Spleen (tissue), 11 donors: ENCODE data around the gene TRIOBP. TPM values are rescaled to one million over a fixed set of nuclear protein-coding genes. Genes with fewer than 3 reads are reported as not detected.

Experiments used
- DNase-seq: peaks from one replicate; pipeline ENCODE4 v3.0.0-alpha.2; 2020
- H3K27ac ChIP-seq, 8 donors: fragments of 200-600 bp; sonication (generic) in 7 of 8; 1 replicate in 4 of 8; 2 replicates in 4 of 8; pipeline versions ENCODE4 v1.5.0 to v1.8.0; 2016 to 2021; ENCODE audit warnings: inconsistent platforms in 4 of 8, mild to moderate bottlenecking in 4 of 8, moderate library complexity in 1 of 8
- H3K27me3 ChIP-seq, 7 donors: fragments of 200-600 bp; sonication (generic) in 6 of 7; replicated peaks in 1 of 7; 1 replicate in 4 of 7; 2 replicates in 3 of 7; pipeline versions ENCODE4 v1.5.0 to v1.8.0; 2016 to 2021; ENCODE audit warnings: inconsistent platforms in 3 of 7, mild to moderate bottlenecking in 1 of 7
- H3K36me3 ChIP-seq, 6 donors: fragments of 200-600 bp; sonication (generic) in 5 of 6; 1 replicate in 4 of 6; 2 replicates in 2 of 6; pipeline versions ENCODE4 v1.5.0 to v1.8.0; 2016 to 2021; ENCODE audit warnings: inconsistent platforms in 2 of 6
- H3K4me1 ChIP-seq, 6 donors: fragments of 200-600 bp; sonication (generic) in 5 of 6; 1 replicate in 3 of 6; 2 replicates in 3 of 6; pipeline versions ENCODE4 v1.5.0 to v1.8.0; 2016 to 2021; ENCODE audit warnings: inconsistent platforms in 3 of 6
- H3K4me3 ChIP-seq, 8 donors: fragments of 200-600 bp; sonication (generic) in 7 of 8; 1 replicate in 4 of 8; 2 replicates in 4 of 8; pipeline versions ENCODE4 v1.5.0 to v1.8.0; 2016 to 2021; ENCODE audit warnings: inconsistent platforms in 4 of 8, mild to moderate bottlenecking in 4 of 8, moderate library complexity in 2 of 8
- H3K9me3 ChIP-seq, 8 donors: fragments of 200-600 bp; sonication (generic) in 7 of 8; 1 replicate in 4 of 8; 2 replicates in 4 of 8; pipeline versions ENCODE4 v1.5.0 to v1.8.0; 2016 to 2021; ENCODE audit warnings: inconsistent platforms in 4 of 8
- POLR2A ChIP-seq, 3 donors: fragments of 450-650 bp; IDR thresholded peaks; one replicate each; pipeline ENCODE4 v1.5.1; 2017; ENCODE audit warnings: antibody characterized with exemption in 3 of 3, mild to moderate bottlenecking in 1 of 3
- POLR2AphosphoS5 ChIP-seq, 3 donors: sonication (generic); formaldehyde crosslinking; IDR thresholded peaks; one replicate each; pipeline ENCODE4 v1.5.1; 2017; ENCODE audit warnings: antibody characterized with exemption in 3 of 3
- WGBS, 5 donors: extraction: QIAGEN DNeasy Blood & Tissue Kit in 3 of 5; methylation state at CpG; one replicate each; pipeline versions ENCODE4 v1.1.5 to v1.1.7; 2013 to 2018; 5-methylcytosine and 5-hydroxymethylcytosine counted together
- intact Hi-C: fragments of 100-400 bp; cut with DNase I; formaldehyde crosslinking; loops from one replicate; pipeline ENCODE4 v1.15.0; 2023; ENCODE audit warnings: low total_unique reads
- polyA plus RNA-seq, 3 donors: library from polyadenylated mRNA; stranded (reverse); fragments of 200-250 nt; gene quantifications; one replicate each; pipeline ENCODE4 v1.2.1, GENCODE V29; 2013
- total RNA-seq, 7 donors: library from RNA; depleted of rRNA in 3 of 7; stranded (reverse); fragments of >200 nt in 3 of 7; fragmentation: NEBNext Ultra II Directional in 4 of 7; extraction: Animal tissue kit (Norgen Biotek cat#: 25700) in 4 of 7; gene quantifications; one replicate each; pipeline versions ENCODE4 v1.1.0 to v1.2.1, GENCODE V29; 2016 to 2021
- TF ChIP-seq, protein P1 (sequence below), 11 experiments: fragments of 200-600 bp in 7 of 11; fragments of 450-650 bp in 4 of 11; sonication (generic) in 4 of 11; IDR thresholded peaks in 8 of 11; conservative IDR thresholded peaks in 3 of 11; 1 replicate in 7 of 11; 2 replicates in 4 of 11; pipeline versions ENCODE4 v1.4.0 to v1.8.0; 2016 to 2021; ENCODE audit warnings: antibody characterized with exemption in 11 of 11, inconsistent platforms in 4 of 11, mild to moderate bottlenecking in 1 of 11
- donor health status: healthy with polysubstance abuse.
- donor health status: DM: no; HTN: no; CAD: no; lungs with moderate emphysema.
- donor health status: DM: no; HTN: no; CAD: no.
- donor health status: Bipolar disorder and iron deficiency.
- donor health status: healthy.
- donor health status: DM: no; HTN: no; CAD: no.
- donor health status: DM: yes; HTN: yes; CAD: no.

Gene TRIOBP
- total and polyA plus RNA-seq, 10 donors, result 24.6 to 151 (median 103) TPM

DNA sequence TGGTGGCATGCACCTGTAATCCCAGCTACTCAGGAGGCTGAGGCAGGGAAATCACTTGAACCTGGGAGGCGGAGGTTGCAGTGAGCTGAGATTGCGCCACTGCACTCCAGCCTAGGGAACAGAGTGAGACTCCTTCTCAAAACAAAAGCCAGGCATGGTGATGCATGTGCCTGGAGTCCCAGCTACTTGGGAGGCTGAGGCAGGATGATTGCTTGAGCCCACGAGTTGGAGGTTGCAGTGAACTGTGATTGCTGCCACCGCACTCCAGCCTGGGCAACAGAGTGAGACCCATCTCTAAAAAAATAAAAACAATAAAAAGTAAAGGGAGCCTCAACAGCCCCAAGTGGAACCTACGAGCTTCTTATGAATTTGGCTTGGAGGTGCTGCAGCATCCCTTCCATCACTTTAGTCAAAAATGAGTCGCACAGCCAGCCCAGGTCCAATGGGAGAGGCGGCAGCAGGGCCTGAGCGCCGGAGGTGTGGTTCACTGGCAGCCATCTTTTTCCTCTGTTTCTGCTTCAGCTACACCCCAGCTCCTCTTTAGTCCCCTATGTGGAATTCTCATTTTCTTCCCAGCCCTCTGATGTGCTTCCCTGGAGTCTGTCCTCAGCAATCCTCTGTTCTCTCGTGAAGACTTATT lies 81.6 kb downstream of the TRIOBP start:
- H3K27me3 ChIP-seq, result no peaks in the 10 kb centered on the region
- WGBS, 5 donors, result 82 to 92% (median 89%) methylated on average over 10 of the region's 10 CpGs

GRCh38 chr22:37781434-37782059 lies 84.7 kb downstream of the TRIOBP start:
- intact Hi-C loops, result no loop called here
- 61 to 76% (median 69%) methylated on average over 10 to 13 of the region's 13 CpGs for WGBS, 5 donors
- Histone ChIP-seq H3K36me3 (no peaks in the 10 kb centered on the region), H3K4me3 (no peak overlapping the region), H3K27me3 (no peaks in the 10 kb centered on the region), H3K4me1 (peaks cover 0 to 40% (median 12%) of the 10 kb centered on the region in 6 donors), H3K27ac (no peak overlapping the region), H3K9me3 (no peaks in the 10 kb centered on the region)
- TF ChIP-seq, protein P1, sequence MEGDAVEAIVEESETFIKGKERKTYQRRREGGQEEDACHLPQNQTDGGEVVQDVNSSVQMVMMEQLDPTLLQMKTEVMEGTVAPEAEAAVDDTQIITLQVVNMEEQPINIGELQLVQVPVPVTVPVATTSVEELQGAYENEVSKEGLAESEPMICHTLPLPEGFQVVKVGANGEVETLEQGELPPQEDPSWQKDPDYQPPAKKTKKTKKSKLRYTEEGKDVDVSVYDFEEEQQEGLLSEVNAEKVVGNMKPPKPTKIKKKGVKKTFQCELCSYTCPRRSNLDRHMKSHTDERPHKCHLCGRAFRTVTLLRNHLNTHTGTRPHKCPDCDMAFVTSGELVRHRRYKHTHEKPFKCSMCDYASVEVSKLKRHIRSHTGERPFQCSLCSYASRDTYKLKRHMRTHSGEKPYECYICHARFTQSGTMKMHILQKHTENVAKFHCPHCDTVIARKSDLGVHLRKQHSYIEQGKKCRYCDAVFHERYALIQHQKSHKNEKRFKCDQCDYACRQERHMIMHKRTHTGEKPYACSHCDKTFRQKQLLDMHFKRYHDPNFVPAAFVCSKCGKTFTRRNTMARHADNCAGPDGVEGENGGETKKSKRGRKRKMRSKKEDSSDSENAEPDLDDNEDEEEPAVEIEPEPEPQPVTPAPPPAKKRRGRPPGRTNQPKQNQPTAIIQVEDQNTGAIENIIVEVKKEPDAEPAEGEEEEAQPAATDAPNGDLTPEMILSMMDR (IDR thresholded peaks at IDR 0.05 in 8 of 11, conservative IDR thresholded peaks at IDR 0.05 in 3 of 11), result peak in 4 of 11 experiments; percentile 13 to 28 (median 24)
- TF ChIP-seq POLR2A (IDR thresholded peaks at IDR 0.05) (no peak), POLR2AphosphoS5 (IDR thresholded peaks at IDR 0.05) (peak in 2 of 3 donors; percentile 37 to 53)
- no peak for DNase-seq

More for the DNA sequence above, 81.6 kb downstream of the TRIOBP start:
- no peaks in the 10 kb centered on the region for H3K9me3 ChIP-seq
- peaks cover 0 to 44% (median 16%) of the 10 kb centered on the region in 6 donors for H3K4me1 ChIP-seq
- peaks cover 0 to 26% (median 6%) of the 10 kb centered on the region in 6 donors for H3K36me3 ChIP-seq
- no peak overlapping the region for H3K4me3 ChIP-seq
- no peak for TF ChIP-seq POLR2A (IDR thresholded peaks at IDR 0.05)
- peak in 2 of 3 donors; percentile 26 to 28 for TF ChIP-seq POLR2AphosphoS5 (IDR thresholded peaks at IDR 0.05)
- no peak overlapping the region for H3K27ac ChIP-seq
- DNase-seq, result no peak
- intact Hi-C loops, result no loop called here

DNA sequence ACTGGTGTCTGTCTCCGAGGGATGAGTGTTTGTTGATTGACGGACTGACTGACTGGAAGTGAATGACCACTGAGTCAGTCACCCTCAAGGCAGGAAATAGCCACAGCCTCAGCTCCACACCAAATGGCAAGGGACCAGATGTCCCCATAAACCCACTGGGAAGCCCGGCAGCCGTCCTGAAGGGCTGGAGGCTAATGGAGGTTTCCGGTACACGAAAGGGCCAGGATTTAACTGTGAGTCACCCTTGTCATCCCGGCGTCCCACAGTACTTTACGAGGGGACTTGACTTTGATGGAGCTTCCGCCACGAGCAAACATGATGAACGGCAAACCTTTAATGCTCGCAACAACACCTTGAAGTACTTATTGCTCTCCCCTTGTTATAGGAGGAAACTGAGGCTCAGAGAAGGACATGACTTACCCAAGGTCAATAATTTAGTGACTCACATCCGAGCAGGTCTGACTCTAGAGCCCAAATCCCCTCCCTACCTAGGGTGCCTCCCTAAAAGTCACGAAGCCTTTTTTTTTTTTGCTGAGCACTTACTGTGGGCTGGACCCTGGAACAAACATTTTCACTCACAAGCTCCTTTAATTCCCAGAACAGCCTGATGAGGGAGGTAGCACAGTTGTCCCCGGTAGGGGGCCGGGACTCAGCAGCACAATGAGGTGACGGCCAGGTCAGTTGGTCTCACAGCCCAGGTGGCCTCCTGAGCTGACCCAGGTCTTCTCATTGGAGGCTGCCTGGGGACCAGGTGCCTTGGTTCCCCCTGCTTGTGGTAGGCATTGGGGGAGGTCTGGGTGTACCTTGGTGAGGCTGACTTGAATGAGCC lies 85.7 kb downstream of the TRIOBP start:
- no peaks in the 10 kb centered on the region for H3K36me3 ChIP-seq
- intact Hi-C loops, result no loop called here
- no peak overlapping the region for H3K27ac ChIP-seq
- no peak overlapping the region for H3K4me3 ChIP-seq
- peaks cover 0 to 33% (median 9%) of the 10 kb centered on the region in 6 donors for H3K4me1 ChIP-seq
- DNase-seq, result no peak
- no peaks in the 10 kb centered on the region for H3K9me3 ChIP-seq
- no peaks in the 10 kb centered on the region for H3K27me3 ChIP-seq
- TF ChIP-seq POLR2A (IDR thresholded peaks at IDR 0.05) (no peak), POLR2AphosphoS5 (IDR thresholded peaks at IDR 0.05) (peak in 1 of 3 donors; percentile 19)
- 71 to 77% (median 76%) methylated on average over 16 to 18 of the region's 18 CpGs for WGBS, 5 donors

DNA sequence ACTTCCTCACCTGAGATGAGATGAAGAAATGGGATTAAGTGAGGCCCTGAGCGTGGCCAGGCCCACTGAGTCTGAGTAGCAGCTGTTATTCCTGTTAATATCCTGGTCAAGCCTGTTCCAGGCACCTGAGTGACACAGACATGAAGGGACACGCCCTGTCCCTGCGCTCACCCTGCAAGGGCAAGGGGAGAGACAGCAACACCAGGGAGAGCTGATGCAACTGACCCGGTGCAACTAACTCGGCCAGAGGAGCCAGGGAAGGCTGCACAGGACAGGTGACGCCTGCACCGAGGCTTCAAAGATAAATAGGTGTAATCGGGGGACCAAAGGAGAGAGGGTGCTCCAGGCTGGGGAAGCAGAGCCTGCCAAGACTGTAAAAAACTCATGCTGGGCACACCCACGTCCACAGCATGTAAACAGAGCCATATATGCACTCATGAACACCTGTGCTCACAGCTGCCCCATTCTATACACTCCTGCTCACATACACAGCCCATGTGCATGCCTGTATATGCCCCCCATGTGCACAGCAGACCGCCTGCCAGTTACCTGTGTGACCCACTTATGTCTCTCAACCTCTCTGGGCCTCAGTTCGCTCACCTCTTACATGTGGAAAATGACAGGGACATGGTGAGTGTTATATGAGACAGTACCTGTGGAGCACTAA lies 88.1 kb downstream of the TRIOBP start:
- H3K27me3 ChIP-seq, result no peaks in the 10 kb centered on the region
- no peaks in the 10 kb centered on the region for H3K36me3 ChIP-seq
- intact Hi-C loops, result no loop called here
- H3K4me1 ChIP-seq, result peaks cover 0 to 33% (median 8%) of the 10 kb centered on the region in 6 donors
- TF ChIP-seq POLR2AphosphoS5 (IDR thresholded peaks at IDR 0.05) (peak in 1 of 3 donors; percentile 31), POLR2A (IDR thresholded peaks at IDR 0.05) (no peak)
- 74 to 84% (median 78%) methylated on average over 10 to 11 of the region's 11 CpGs for WGBS, 5 donors
- H3K9me3 ChIP-seq, result no peaks in the 10 kb centered on the region
- H3K4me3 ChIP-seq, result no peak overlapping the region
- H3K27ac ChIP-seq, result no peak overlapping the region
- no peak for DNase-seq

- no peak for DNase-seq
- H3K27me3 ChIP-seq, result no peaks in the 10 kb centered on the region
- no peak overlapping the region for H3K27ac ChIP-seq
- intact Hi-C loops, result no loop called here
- H3K4me1 ChIP-seq, result peaks cover 0 to 4% (median 0%) of the 10 kb centered on the region in 6 donors
- no peak overlapping the region for H3K4me3 ChIP-seq
- WGBS, 5 donors, result 0 to 78% (median 67%) methylated on average over 1 to 2 of the region's 2 CpGs
- H3K36me3 ChIP-seq, result no peaks in the 10 kb centered on the region
- no peaks in the 10 kb centered on the region for H3K9me3 ChIP-seq
- TF ChIP-seq POLR2AphosphoS5 (IDR thresholded peaks at IDR 0.05) (no peak), POLR2A (IDR thresholded peaks at IDR 0.05) (no peak)
- TF ChIP-seq, protein P1 (IDR thresholded peaks at IDR 0.05 in 8 of 11, conservative IDR thresholded peaks at IDR 0.05 in 3 of 11), result no peak
Measured at GRCh38 chr22:37790234-37790633, 93.4 kb downstream of the TRIOBP start.
